Transverse colon (tissue), 4 donors: ENCODE measurements around the gene COG5. TPM values are rescaled to one million over a fixed set of nuclear protein-coding genes. Genes with fewer than 3 reads are reported as not detected.

Source experiments
- DNase-seq: peaks from one replicate; pipeline ENCODE4 v3.0.0-alpha.2; 2019
- H3K27ac ChIP-seq, 4 donors: fragments of 200-600 bp; sonication (generic); 2 replicates each; pipeline ENCODE4 v1.5.1; 2016 to 2018; ENCODE audit warnings: inconsistent platforms in 4 of 4
- H3K27me3 ChIP-seq: fragments of 200-600 bp; sonication (generic); 2 replicates; pipeline ENCODE4 v1.5.1; 2017; ENCODE audit warnings: inconsistent platforms
- H3K36me3 ChIP-seq, 4 donors: fragments of 200-600 bp; sonication (generic); 2 replicates each; pipeline ENCODE4 v1.5.1; 2017 to 2019; ENCODE audit warnings: inconsistent platforms in 4 of 4
- H3K4me1 ChIP-seq, 4 donors: fragments of 200-600 bp; sonication (generic); 2 replicates each; pipeline ENCODE4 v1.5.1; 2017 to 2020; ENCODE audit warnings: inconsistent platforms in 4 of 4
- H3K4me3 ChIP-seq, 4 donors: fragments of 200-600 bp; sonication (generic); 1 replicate in 1 of 4; 2 replicates in 3 of 4; pipeline versions ENCODE4 v1.5.1 to v1.6.1; 2017 to 2019; ENCODE audit warnings: inconsistent platforms in 4 of 4
- H3K9me3 ChIP-seq, 2 donors: fragments of 200-600 bp; sonication (generic); 2 replicates each; pipeline ENCODE4 v1.5.1; 2017 to 2019; ENCODE audit warnings: inconsistent platforms in 2 of 2
- EP300 ChIP-seq: sonication (generic); formaldehyde crosslinking; IDR thresholded peaks from one replicate; pipeline ENCODE4 v1.6.1; 2017; ENCODE audit warnings: antibody characterized with exemption, low read depth
- POLR2A ChIP-seq: fragments of 450-650 bp; IDR thresholded peaks from one replicate; pipeline ENCODE4 v1.6.1; 2016; ENCODE audit warnings: antibody characterized with exemption, mild to moderate bottlenecking, moderate library complexity
- POLR2AphosphoS5 ChIP-seq, 3 donors: sonication (generic); formaldehyde crosslinking; IDR thresholded peaks; one replicate each; pipeline ENCODE4 v1.6.1; 2016; ENCODE audit warnings: antibody characterized with exemption in 3 of 3
- WGBS, 2 donors: methylation state at CpG; one replicate each; pipeline ENCODE4 v1.1.5; 2018; ENCODE audit warnings: low coverage in 1 of 2; 5-methylcytosine and 5-hydroxymethylcytosine counted together
- in situ Hi-C, 4 donors: fragments of 200-750 bp; cut with MboI; loops; one replicate each; pipeline versions ENCODE4 v1.15.0 to v1.15.1; 2017; ENCODE audit warnings: low sequenced_read_pairs in 3 of 4, low pct_ligation_motif_present in 1 of 4, low pct_unique_long_range_greater_than_20kb in 1 of 4
- intact Hi-C: fragments of 100-400 bp; cut with DNase I; formaldehyde crosslinking; loops from one replicate; pipeline ENCODE4 v1.15.1; 2023; ENCODE audit warnings: low total_unique reads
- total RNA-seq, 4 donors: library from RNA; depleted of rRNA; stranded (reverse); fragments of >200 nt; gene quantifications; one replicate each; pipeline ENCODE4 v1.1.0, GENCODE V29; 2016
- TF ChIP-seq, protein P1 (sequence below), 5 experiments: fragments of 200-600 bp in 3 of 5; fragments of 450-650 bp in 2 of 5; sonication (generic) in 3 of 5; IDR thresholded peaks; 1 replicate in 2 of 5; 2 replicates in 3 of 5; pipeline ENCODE4 v1.5.1; 2016 to 2017; ENCODE audit warnings: antibody characterized with exemption in 5 of 5, inconsistent platforms in 3 of 5, mild to moderate bottlenecking in 2 of 5, moderate library complexity in 1 of 5

Gene COG5
- total RNA-seq, 4 donors from 2014 or later, result 15.7 to 48.2 (median 35.7) TPM

- Histone ChIP-seq H3K36me3 (peaks cover 0 to 9% (median 3%) of the 10 kb centered on the region in 4 donors), H3K27ac (no peak overlapping the region), H3K27me3 (no peaks in the 10 kb centered on the region), H3K4me3 (no peak overlapping the region), H3K4me1 (no peaks in the 10 kb centered on the region), H3K9me3 (no peaks in the 10 kb centered on the region)
- no peak for DNase-seq
- 93 to 100% methylated on average over 1 of the region's 1 CpG for WGBS, 2 donors
- TF ChIP-seq, protein P1, sequence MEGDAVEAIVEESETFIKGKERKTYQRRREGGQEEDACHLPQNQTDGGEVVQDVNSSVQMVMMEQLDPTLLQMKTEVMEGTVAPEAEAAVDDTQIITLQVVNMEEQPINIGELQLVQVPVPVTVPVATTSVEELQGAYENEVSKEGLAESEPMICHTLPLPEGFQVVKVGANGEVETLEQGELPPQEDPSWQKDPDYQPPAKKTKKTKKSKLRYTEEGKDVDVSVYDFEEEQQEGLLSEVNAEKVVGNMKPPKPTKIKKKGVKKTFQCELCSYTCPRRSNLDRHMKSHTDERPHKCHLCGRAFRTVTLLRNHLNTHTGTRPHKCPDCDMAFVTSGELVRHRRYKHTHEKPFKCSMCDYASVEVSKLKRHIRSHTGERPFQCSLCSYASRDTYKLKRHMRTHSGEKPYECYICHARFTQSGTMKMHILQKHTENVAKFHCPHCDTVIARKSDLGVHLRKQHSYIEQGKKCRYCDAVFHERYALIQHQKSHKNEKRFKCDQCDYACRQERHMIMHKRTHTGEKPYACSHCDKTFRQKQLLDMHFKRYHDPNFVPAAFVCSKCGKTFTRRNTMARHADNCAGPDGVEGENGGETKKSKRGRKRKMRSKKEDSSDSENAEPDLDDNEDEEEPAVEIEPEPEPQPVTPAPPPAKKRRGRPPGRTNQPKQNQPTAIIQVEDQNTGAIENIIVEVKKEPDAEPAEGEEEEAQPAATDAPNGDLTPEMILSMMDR (IDR thresholded peaks at IDR 0.05), result no peak
- TF ChIP-seq POLR2AphosphoS5 (IDR thresholded peaks at IDR 0.05) (no peak), POLR2A (no peak), EP300 (no peak)
- in situ Hi-C loops, result no loop called here
- intact Hi-C loops, result no loop called here
Measured at GRCh38 chr7:107606303-107606702, 42.6 kb upstream of the COG5 start.

DNA sequence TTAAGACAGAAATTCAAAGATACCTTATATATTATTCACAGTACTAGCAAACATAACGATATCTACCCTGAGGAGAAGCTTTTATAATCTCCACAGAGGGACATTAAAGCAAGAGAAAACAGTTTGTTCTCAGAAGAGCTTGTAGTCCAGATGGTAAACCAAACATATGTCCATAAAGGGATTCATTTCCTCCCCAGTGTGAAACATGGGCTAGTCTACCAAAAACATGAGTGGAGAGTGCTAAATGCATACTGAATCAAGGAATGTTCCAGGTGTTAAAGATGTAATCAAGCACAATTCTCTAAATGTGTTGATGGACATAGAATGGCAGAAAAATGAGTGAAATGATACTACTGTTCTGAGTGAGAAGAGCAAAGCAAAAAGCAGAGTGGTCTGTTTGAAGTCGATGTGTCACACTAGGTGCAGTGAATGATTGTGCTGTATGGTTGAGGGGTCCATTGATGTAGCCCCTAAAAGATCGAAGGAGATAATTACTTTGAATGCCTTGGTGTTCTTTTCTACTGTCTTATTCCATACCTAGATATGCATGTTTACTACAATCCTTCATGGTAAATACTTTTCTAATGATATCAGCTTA is 41.6 kb upstream of the COG5 start:
- no peak overlapping the region for H3K4me3 ChIP-seq
- no peak for DNase-seq
- in situ Hi-C loops, result no loop called here
- TF ChIP-seq POLR2A, result no peak
- TF ChIP-seq POLR2AphosphoS5 (IDR thresholded peaks at IDR 0.05), result no peak
- TF ChIP-seq, protein P1 (IDR thresholded peaks at IDR 0.05), result no peak
- no peak for TF ChIP-seq EP300
- 84 to 86% methylated on average over 1 to 3 of the region's 3 CpGs for WGBS, 2 donors
- H3K4me1 ChIP-seq, result no peaks in the 10 kb centered on the region
- no peaks in the 10 kb centered on the region for H3K9me3 ChIP-seq
- H3K27me3 ChIP-seq, result no peaks in the 10 kb centered on the region
- intact Hi-C loops, result no loop called here
- H3K36me3 ChIP-seq, result peaks cover 0 to 16% (median 6%) of the 10 kb centered on the region in 4 donors
- no peak overlapping the region for H3K27ac ChIP-seq

DNA sequence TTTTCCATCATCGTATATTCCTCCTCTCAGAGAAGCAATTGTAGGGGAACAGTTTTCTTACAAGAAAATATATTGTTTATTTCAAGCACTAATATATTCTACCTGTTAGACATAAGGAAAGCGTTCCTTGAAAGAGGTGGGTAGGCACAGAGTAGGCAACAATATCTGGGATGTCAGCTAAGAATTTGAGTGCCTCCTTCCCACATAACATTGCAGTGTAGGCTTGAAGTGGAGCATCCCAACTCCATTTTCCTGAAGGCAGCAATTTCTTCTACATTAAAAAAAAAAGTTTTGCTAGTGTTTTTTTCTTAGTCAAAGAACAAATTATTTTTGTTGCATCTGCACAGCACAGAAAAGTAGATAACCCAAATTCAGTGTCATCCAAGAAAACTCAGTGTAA is 37.1 kb upstream of the COG5 start:
- in situ Hi-C loops, result no loop called here
- 93 to 100% methylated on average over 1 to 2 of the region's 2 CpGs for WGBS, 2 donors
- Histone ChIP-seq H3K4me3 (no peak overlapping the region), H3K4me1 (peaks cover 0 to 13% (median 5%) of the 10 kb centered on the region in 4 donors), H3K27ac (no peak overlapping the region), H3K9me3 (no peaks in the 10 kb centered on the region), H3K27me3 (no peaks in the 10 kb centered on the region), H3K36me3 (peaks cover 0 to 22% (median 6%) of the 10 kb centered on the region in 4 donors)
- no peak for DNase-seq
- intact Hi-C loops, result no loop called here
- TF ChIP-seq POLR2A (no peak), EP300 (no peak), POLR2AphosphoS5 (IDR thresholded peaks at IDR 0.05) (no peak)
- TF ChIP-seq, protein P1 (IDR thresholded peaks at IDR 0.05), result no peak

DNA sequence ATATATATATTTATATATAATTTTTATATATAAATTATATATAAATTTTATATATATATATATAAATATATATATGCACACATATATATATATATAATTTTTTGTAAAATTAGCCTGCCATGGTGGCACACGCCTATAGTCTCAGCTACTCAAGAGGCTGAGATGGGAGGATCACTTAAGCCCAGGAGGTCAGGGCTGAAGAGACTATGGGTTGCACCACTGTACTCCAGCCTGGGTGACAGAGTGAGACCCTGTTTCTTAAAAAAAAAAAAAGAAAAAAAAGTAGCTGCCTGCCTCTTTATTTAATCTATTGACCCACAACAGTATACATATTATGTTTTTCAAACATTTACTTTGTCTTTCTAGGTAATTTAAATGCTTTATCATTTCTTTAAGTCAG is 35.5 kb upstream of the COG5 start:
- TF ChIP-seq EP300, result no peak
- intact Hi-C loops (no loop called here), in situ Hi-C loops (loop anchor here in 1 of 4 donors (25.0 kb wide), 2 partner anchors 263 to 412 kb away; no protein-coding TSS in a partner anchor)
- no peak overlapping the region for H3K27ac ChIP-seq
- WGBS, 2 donors, result 97 to 100% methylated on average over 1 of the region's 1 CpG
- DNase-seq, result no peak
- peaks cover 0 to 33% (median 9%) of the 10 kb centered on the region in 4 donors for H3K36me3 ChIP-seq
- H3K27me3 ChIP-seq, result no peaks in the 10 kb centered on the region
- peaks cover 0 to 13% (median 5%) of the 10 kb centered on the region in 4 donors for H3K4me1 ChIP-seq
- H3K9me3 ChIP-seq, result no peaks in the 10 kb centered on the region
- no peak overlapping the region for H3K4me3 ChIP-seq
